Bone marrow (tissue), 2 donors: Measurements from ENCODE around the gene TBX19.

Experiments used
- DNase-seq, 2 donors: peaks; one replicate each; lab custom pipeline; 2025; lab: John Stamatoyannopoulos, UW

Gene TBX19

DNA sequence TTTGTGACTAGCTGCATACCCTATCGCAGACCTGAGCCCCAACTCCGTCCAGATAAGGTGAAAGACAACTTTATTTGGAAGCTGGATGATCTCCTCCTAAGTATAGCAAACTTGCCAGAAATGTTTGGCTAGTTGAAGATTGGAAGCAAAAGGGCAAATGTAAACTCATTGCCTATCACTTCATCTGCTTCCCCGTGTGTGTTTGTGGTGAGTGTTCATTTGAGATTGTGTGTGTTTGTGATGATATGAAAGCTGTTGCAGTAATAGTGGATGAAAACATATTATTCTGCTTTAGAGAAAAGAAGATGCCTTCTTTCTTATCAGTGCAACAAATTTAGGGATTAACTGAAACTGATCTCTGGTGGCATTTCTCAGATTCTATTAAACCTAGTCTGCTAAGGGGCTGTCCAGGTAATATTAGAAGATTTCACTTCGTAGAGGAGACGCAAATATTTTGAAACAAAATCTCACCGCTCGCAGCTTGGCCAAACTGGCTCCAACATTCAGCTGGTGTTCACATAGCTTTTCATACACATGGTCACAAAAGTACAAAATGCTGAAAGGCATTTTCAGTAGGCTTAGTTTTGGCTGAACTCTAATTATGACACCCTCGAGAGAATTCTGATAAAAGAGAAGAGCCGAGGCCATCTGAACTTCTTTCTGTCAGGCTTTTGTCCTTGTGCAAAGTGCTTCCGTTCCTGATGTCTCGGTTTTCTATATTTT is 1.1 kb downstream of the TBX19 start:
- no peak for DNase-seq

GRCh38 chr1:168285521-168285790 is 4.8 kb downstream of the TBX19 start:
- DNase-seq, result no peak

- no peak for DNase-seq
Measured at GRCh38 chr1:168285971-168286927, 5.6 kb downstream of the TBX19 start.

DNA sequence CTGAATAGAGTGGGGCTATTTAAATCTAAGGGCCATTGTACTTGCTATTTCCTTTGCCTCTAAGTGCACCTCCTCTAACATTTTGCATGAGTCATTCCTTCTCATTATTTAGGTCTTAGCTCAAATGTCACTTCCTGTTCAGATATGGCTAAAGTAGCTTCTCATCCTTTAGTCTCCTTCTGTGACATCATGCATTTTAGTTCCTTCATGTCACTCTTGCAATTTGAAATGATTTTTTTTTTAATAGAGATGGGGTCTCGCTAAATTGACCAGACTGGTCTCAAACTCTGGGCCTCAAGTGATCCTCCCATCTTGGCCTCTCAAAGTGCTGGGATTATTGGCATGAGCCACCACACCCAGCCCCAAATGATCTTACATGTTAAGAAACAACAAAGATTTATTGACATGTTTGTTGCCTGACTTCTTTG is 6.6 kb downstream of the TBX19 start:
- DNase-seq, result peak in 1 of 2 donors; percentile 84

- no peak for DNase-seq
Measured at GRCh38 chr1:168288311-168289052, 7.8 kb downstream of the TBX19 start.

GRCh38 chr1:168291222-168291837 is 10.7 kb downstream of the TBX19 start:
- no peak for DNase-seq

- no peak for DNase-seq
Measured at GRCh38 chr1:168293356-168293755, 12.7 kb downstream of the TBX19 start.

- DNase-seq, result no peak
Measured at GRCh38 chr1:168295411-168296114, 14.9 kb downstream of the TBX19 start.

DNA sequence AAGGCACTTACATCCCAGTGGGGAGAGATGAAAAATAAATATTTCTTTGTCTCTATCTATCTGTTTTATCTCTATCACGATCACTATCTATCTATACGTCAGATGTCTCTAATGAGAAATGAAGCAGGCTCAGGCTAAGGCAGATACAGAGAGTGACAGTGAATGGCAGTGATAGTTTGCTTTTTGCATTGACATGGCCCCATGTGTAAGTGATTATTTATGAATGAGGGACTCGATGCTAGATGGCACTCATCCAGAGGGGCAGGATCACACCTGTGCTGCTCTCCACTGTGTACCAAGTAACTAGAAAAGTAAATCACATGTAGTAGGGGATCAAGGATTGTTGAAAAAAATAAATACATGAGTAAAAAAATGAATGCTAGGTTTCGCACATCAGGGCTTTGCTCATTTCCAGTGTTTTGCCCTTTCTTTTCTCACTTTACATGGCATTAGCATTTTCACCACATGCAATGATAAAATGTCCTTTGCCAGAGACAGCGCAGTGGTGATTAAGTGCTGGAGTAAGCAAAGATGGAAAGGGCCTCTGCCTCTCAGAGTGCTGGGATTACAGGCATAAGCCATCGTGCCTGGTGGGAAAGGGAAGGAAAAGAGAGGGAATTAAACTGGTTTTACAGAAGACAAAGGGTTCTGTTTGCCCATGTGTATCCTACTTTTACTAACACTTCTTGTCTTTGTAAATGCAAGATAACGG is 16.5 kb downstream of the TBX19 start:
- DNase-seq, result no peak

- DNase-seq, result no peak
Measured at GRCh38 chr1:168298446-168298845, 17.8 kb downstream of the TBX19 start.

DNA sequence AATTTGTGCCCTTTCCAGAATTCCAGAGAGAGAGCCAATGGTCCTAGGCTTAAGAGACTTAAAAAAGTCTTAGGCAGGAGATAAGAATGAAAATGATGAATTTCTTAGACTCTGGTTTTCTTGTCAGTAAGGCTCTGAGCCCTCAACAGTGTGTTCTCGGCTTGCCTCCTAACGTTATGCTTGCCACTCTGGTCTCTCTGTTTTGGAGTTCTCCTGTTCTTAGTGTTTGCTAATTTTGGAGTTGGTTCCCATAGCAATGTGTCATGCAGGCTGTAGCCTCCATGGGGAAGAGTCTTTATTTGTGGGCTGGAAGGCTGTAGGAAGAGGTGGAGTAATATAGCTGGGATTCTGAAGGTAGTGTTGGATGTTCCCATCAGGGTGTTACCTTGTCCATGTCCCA is 19.9 kb downstream of the TBX19 start:
- no peak for DNase-seq

- DNase-seq, result no peak
Measured at GRCh38 chr1:168301664-168302320, 21.1 kb downstream of the TBX19 start.

DNA sequence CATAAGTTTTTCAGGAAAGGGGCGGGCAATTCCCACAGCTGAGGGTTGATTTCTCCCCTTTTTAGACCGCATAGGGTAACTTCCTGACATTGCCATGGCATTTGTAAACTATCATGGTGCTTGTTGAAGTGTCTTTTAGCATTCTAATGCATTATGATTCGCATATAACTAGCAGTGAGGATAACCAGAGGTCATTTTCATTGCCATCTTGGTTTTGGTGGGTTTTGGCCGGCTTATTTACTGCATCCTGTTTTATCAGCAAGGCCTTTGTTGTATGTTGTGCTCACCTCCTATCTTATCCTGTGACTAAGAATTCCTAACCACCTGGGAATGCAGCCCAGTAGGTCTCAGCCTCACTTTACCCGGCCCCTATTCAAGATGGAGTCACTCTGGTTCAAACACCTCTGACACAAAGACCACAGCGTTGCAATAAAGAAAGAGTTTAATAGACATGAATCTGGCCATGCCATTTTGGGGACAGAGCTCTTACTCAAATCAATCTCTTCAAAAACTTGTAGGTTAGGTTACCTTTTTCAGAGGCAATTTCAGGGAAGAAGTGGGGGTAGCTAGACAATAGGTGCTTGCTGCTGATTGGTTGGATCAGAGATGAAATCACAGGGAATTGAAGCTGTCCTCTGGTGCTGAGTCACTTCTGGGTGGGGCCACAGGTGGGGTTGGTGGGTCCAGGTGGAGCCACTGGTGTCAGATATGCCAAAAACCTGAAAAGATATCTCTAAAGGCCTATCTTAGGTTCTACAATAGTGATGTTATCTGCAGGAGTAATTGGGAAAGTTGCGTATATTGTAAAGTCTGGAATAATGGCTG is 23.3 kb downstream of the TBX19 start:
- no peak for DNase-seq

GRCh38 chr1:168304865-168305264 is 24.2 kb downstream of the TBX19 start:
- no peak for DNase-seq

DNA sequence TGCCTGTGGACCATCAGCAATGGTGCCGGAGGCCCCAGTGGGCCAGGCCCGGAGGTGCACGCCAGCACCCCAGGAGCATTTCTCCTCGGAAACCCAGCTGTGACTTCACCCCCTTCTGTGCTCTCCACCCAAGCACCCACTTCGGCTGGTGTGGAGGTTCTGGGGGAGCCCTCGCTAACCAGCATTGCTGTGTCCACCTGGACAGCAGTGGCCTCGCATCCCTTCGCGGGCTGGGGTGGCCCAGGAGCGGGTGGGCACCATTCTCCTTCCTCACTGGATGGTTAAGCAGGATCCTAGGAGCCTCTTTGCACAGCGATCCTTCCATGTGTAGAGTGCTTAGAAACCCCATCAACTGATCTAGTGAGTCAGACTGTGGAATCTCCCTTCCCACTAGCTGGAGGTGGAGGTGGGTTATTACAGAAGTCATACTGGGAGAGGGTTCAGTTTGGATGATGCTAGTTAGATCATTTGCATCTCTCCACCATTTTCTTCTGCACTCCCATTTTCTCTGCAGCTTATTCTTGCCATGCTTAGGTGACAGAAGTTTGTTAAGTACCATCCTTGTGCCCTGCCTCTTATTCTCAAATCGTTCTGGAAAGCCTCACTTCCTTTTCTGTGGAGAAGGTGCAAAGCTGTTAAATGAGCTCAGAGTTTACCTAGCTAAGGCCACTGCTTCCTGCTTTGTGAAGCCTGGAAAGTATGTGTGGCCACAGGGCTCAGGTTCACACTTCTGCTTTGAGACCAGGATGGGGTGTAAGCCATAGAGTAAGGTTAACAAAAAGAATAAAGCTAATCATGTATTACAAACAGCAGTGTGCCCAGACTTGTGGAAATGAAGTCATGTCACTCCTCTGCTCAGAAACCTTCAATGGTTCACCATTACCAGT is 32.3 kb downstream of the TBX19 start:
- no peak for DNase-seq

DNA sequence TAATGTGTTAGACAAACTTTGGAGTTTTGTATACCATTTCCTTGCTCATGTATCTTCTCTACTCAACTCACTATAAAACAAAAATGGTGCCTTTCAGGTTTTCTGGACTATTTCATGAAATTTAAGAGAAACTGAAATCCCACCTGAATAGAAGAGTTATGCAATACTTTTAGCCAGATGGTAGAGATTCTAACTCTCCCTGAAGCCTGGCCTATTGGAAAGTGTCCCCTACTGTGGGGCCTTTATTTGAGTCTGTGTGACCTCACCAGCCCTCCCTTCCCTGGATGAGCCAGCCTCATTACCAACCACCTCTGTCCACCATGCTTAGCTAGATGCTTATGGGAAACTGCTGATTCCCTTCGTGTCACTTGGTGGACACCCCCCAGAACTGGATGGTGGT is 35.5 kb downstream of the TBX19 start:
- DNase-seq, result no peak

DNA sequence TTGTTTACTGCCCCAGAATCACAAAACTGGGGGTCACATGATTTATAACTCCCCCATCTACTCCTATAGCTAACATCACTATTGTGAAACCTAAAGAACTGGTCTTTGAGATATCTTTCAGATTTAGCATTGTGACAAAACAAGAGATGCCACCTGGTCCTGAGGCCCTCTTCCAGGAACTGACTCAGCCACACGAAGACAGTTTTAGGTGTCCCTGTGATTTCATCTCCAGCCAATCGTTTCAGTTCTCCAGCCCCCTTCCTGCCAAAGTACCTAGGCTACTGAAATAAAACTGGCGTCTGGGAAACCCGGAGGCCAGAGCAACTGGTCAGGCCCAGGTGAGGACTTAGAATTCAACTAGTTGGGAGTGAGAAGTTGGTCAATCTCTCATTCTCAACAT is 36.6 kb downstream of the TBX19 start:
- no peak for DNase-seq

DNA sequence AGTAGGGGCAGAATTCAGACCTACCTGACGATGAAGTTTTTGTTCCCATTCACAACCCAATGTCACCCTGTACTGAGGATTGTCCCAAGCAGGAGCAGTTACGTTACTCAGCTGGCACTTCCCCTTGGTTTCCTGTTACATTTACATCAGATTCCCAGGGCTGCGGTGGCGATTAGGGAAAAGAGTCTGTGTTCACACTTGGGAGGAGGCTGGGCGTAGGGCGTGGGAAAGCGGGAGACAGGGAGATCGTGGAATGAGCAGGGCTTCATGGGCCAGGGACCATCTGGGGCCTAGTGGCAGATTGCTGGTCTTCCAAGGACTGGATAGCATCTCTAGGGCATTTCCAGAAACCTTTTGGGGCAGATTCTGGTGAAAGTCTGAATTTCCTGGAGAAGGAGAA is 39.0 kb downstream of the TBX19 start:
- DNase-seq, result no peak

- no peak for DNase-seq
Measured at GRCh38 chr1:168320149-168320548, 39.5 kb downstream of the TBX19 start.
